Gastroesophageal sphincter (tissue), 3 donors: ENCODE measurements around the gene AKAP5.

Experiments used
- CTCF ChIP-seq, 4 experiments: fragments of 200-600 bp in 2 of 4; fragments of 450-650 bp in 2 of 4; sonication (generic) in 1 of 4; IDR thresholded peaks; one replicate each; pipeline ENCODE4 v1.5.1; 2017 to 2019; ENCODE audit warnings: antibody characterized with exemption in 4 of 4, mild to moderate bottlenecking in 2 of 4, moderate library complexity in 2 of 4
- EP300 ChIP-seq: sonication (generic); formaldehyde crosslinking; IDR thresholded peaks from one replicate; pipeline ENCODE4 v1.6.1; 2017; ENCODE audit warnings: antibody characterized with exemption, mild to moderate bottlenecking
- POLR2A ChIP-seq, 2 donors: fragments of 450-650 bp; IDR thresholded peaks; one replicate each; pipeline ENCODE4 v1.6.1; 2017; ENCODE audit warnings: antibody characterized with exemption in 2 of 2, mild to moderate bottlenecking in 2 of 2, moderate library complexity in 1 of 2
- POLR2AphosphoS5 ChIP-seq: sonication (generic); formaldehyde crosslinking; IDR thresholded peaks from one replicate; pipeline ENCODE4 v1.6.1; 2017; ENCODE audit warnings: antibody characterized with exemption

GRCh38 chr14:64513271-64513670, 48.0 kb downstream of the AKAP5 start:
- no peak for TF ChIP-seq POLR2AphosphoS5
- TF ChIP-seq POLR2A (IDR thresholded peaks at IDR 0.05), result no peak
- TF ChIP-seq CTCF (IDR thresholded peaks at IDR 0.05), result no peak
- TF ChIP-seq EP300, result no peak
